ENCODE data around the gene TNKS1BP1.
"Not testable (repeated sequence)": the region's sequence is repeated elsewhere in the genome, so short reads cannot be mapped to it uniquely, and the experiment has no call there.

The TNKS1BP1 gene

GRCh38 chr11:57301711-57302423 is 22.9 kb downstream of the TNKS1BP1 start:
- DNase-seq (ENCODE audit: low read depth): no peak
- TF ChIP-seq CTCF (conservative IDR thresholded peaks at IDR 0.05; ENCODE audit: low read depth, low read length): no peak
- H3K4me3 ChIP-seq (ENCODE audit: low read depth, low read length): no peak overlapping the region

DNA sequence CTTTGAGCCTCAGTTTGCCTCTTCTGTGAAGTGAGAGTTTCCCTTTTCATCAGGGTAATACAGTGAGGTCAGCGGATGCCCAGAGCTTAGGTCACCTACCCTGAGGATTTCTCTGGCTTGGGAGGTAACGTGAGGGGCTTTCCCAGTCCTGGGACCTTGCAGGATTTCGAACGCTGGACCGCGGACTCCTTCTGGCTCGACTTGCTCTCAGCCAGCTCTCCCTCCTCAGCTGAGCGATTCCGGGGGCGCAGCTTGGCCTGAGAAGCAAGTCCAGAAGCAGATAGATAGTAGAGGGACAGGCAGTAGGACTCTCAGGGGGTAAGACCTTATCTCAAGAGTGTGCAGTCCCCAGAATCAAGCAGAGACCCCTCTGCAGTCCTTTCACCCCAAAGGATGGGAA is 24.0 kb downstream of the TNKS1BP1 start:
- TF ChIP-seq CTCF (conservative IDR thresholded peaks at IDR 0.05; ENCODE audit: low read depth, low read length): no peak

GRCh38 chr11:57299150-57299737 is 25.5 kb downstream of the TNKS1BP1 start:
- no peak for TF ChIP-seq CTCF (conservative IDR thresholded peaks at IDR 0.05; ENCODE audit: low read depth, low read length)
- H3K4me3 ChIP-seq (ENCODE audit: low read depth, low read length): no peak overlapping the region
- no peak for DNase-seq (ENCODE audit: low read depth)

More for the DNA sequence above, 24.0 kb downstream of the TNKS1BP1 start:
- no peak for DNase-seq (ENCODE audit: low read depth)
- H3K4me3 ChIP-seq (ENCODE audit: low read depth, low read length): no peak overlapping the region

- DNase-seq (ENCODE audit: low read depth): no peak
- no peak overlapping the region for H3K4me3 ChIP-seq (ENCODE audit: low read depth, low read length)
- no peak for TF ChIP-seq CTCF (conservative IDR thresholded peaks at IDR 0.05; ENCODE audit: low read depth, low read length)
Measured at GRCh38 chr11:57297221-57297620, 27.5 kb downstream of the TNKS1BP1 start.

DNA sequence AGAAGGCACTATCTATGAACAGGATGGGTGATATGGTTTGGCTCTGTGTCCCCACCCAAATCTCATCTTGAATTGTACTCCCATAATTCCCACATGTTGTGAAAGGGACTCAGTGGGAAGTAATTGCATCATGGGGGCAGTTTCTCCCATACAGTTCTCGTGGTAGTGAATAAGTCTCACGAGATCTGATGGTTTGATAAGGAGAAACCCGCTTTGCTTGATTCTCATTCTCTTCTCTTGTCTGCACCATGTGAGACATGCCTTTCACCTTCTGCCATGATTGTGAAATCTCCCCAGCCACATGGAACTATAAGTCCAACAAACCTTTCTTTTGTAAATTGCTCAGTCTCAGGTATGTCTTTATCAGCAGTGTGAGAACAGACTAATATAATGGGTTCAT is 28.5 kb downstream of the TNKS1BP1 start:
- not testable (repeated sequence) for H3K4me3 ChIP-seq (ENCODE audit: low read depth, low read length)
- DNase-seq (ENCODE audit: low read depth): peak; percentile 42

GRCh38 chr11:57294225-57295131 is 30.3 kb downstream of the TNKS1BP1 start:
- H3K4me3 ChIP-seq (ENCODE audit: low read depth, low read length): no peak overlapping the region
- DNase-seq (ENCODE audit: low read depth): peak; percentile 42
- TF ChIP-seq CTCF (conservative IDR thresholded peaks at IDR 0.05; ENCODE audit: low read depth, low read length): no peak

GRCh38 chr11:57290288-57290687 is 34.5 kb downstream of the TNKS1BP1 start:
- H3K4me3 ChIP-seq (ENCODE audit: low read depth, low read length): no peak overlapping the region
- TF ChIP-seq CTCF (conservative IDR thresholded peaks at IDR 0.05; ENCODE audit: low read depth, low read length): no peak
- DNase-seq (ENCODE audit: low read depth): peak; percentile 80

Measured in choroid plexus epithelial cell (primary cell).